Gastroesophageal sphincter (tissue), 3 donors: ENCODE data around the gene NFYC.

ENCODE experiments used
- EP300 ChIP-seq: sonication (generic); formaldehyde crosslinking; IDR thresholded peaks from one replicate; pipeline ENCODE4 v1.6.1; 2017; ENCODE audit warnings: antibody characterized with exemption, mild to moderate bottlenecking
- POLR2A ChIP-seq, 2 donors: fragments of 450-650 bp; IDR thresholded peaks; one replicate each; pipeline ENCODE4 v1.6.1; 2017; ENCODE audit warnings: antibody characterized with exemption in 2 of 2, mild to moderate bottlenecking in 2 of 2, moderate library complexity in 1 of 2
- POLR2AphosphoS5 ChIP-seq: sonication (generic); formaldehyde crosslinking; IDR thresholded peaks from one replicate; pipeline ENCODE4 v1.6.1; 2017; ENCODE audit warnings: antibody characterized with exemption
- TF ChIP-seq, protein P1 (sequence below), 4 experiments: fragments of 200-600 bp in 2 of 4; fragments of 450-650 bp in 2 of 4; sonication (generic) in 1 of 4; IDR thresholded peaks; one replicate each; pipeline ENCODE4 v1.5.1; 2017 to 2019; ENCODE audit warnings: antibody characterized with exemption in 4 of 4, mild to moderate bottlenecking in 2 of 4, moderate library complexity in 2 of 4

DNA sequence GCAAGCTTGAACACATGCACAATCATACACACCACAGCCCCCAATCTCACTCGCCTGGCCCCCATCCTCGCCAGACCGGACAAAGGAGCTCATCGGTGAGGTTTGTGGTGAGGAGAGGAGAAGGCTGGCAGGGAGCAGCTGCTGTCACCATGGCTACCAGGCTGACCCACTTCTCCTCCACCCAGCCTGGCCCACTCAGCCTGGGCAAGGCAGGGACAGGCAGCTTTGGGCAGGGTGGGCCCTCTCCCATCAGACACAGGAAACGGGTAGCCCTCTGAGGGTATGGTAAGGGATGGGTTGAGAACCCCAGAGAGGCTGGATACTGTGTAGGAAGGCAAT, 41.9 kb upstream of the NFYC start:
- TF ChIP-seq, protein P1, sequence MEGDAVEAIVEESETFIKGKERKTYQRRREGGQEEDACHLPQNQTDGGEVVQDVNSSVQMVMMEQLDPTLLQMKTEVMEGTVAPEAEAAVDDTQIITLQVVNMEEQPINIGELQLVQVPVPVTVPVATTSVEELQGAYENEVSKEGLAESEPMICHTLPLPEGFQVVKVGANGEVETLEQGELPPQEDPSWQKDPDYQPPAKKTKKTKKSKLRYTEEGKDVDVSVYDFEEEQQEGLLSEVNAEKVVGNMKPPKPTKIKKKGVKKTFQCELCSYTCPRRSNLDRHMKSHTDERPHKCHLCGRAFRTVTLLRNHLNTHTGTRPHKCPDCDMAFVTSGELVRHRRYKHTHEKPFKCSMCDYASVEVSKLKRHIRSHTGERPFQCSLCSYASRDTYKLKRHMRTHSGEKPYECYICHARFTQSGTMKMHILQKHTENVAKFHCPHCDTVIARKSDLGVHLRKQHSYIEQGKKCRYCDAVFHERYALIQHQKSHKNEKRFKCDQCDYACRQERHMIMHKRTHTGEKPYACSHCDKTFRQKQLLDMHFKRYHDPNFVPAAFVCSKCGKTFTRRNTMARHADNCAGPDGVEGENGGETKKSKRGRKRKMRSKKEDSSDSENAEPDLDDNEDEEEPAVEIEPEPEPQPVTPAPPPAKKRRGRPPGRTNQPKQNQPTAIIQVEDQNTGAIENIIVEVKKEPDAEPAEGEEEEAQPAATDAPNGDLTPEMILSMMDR (IDR thresholded peaks at IDR 0.05) = no peak
- no peak for TF ChIP-seq POLR2A (IDR thresholded peaks at IDR 0.05)
- TF ChIP-seq POLR2AphosphoS5 = no peak
- TF ChIP-seq EP300 = no peak
